Type B pancreatic cell (in vitro differentiated cells): ENCODE data around the gene HSF2BP. TPM values are rescaled to one million over a fixed set of nuclear protein-coding genes. Genes with fewer than 3 reads are reported as not detected.

Experiments
- DNase-seq: peaks from one replicate; pipeline ENCODE4 v3.0.0; 2021; ENCODE audit warnings: mixed read lengths; ENCODE audit not compliant: unreplicated experiment; ENCODE audit errors: extremely low spot score
- H3K27ac Mint-ChIP-seq: 2 replicates; pipeline ENCODE4 v1.8.0; 2021; ENCODE audit warnings: mild to moderate bottlenecking, mixed read lengths
- H3K27me3 Mint-ChIP-seq: 2 replicates; pipeline ENCODE4 v1.8.0; 2021; ENCODE audit warnings: mixed read lengths
- H3K36me3 Mint-ChIP-seq: 2 replicates; pipeline ENCODE4 v1.8.0; 2021; ENCODE audit warnings: mixed read lengths
- H3K4me1 Mint-ChIP-seq: one replicate; pipeline ENCODE4 v1.8.0; 2021; ENCODE audit warnings: mixed read lengths; ENCODE audit not compliant: unreplicated experiment
- H3K4me3 Mint-ChIP-seq: 2 replicates; pipeline ENCODE4 v1.8.0; 2021; ENCODE audit warnings: mild to moderate bottlenecking, mixed read lengths
- H3K9me3 Mint-ChIP-seq: 2 replicates; pipeline ENCODE4 v1.8.0; 2021; ENCODE audit warnings: mixed read lengths
- CTCF ChIP-seq: fragments of 200-600 bp; sonication (generic); conservative IDR thresholded peaks from 2 replicates; pipeline ENCODE4 v1.5.0; 2021; ENCODE audit warnings: antibody characterized with exemption, mild to moderate bottlenecking
- total RNA-seq: library from RNA; stranded (reverse); gene quantifications from 2 replicates; pipeline ENCODE4 v1.2.1, GENCODE V29; 2021; ENCODE audit warnings: low replicate concordance

The HSF2BP gene
- total RNA-seq, 1 donor from 2014 or later = 1.3 TPM

GRCh38 chr21:43605320-43606215, 53.7 kb downstream of the HSF2BP start:
- TF ChIP-seq CTCF = no peak
- H3K4me3 Mint-ChIP-seq = no peak overlapping the region
- H3K4me1 Mint-ChIP-seq = peaks cover 17% of the 10 kb centered on the region
- DNase-seq = no peak
- no peaks in the 10 kb centered on the region for H3K27me3 Mint-ChIP-seq
- H3K9me3 Mint-ChIP-seq = no peaks in the 10 kb centered on the region
- no peak overlapping the region for H3K27ac Mint-ChIP-seq
- H3K36me3 Mint-ChIP-seq = no peaks in the 10 kb centered on the region

- no peaks in the 10 kb centered on the region for H3K36me3 Mint-ChIP-seq
- H3K27ac Mint-ChIP-seq = no peak overlapping the region
- no peak for TF ChIP-seq CTCF
- H3K27me3 Mint-ChIP-seq = no peaks in the 10 kb centered on the region
- H3K4me3 Mint-ChIP-seq = no peak overlapping the region
- H3K4me1 Mint-ChIP-seq = peaks cover 11% of the 10 kb centered on the region
- no peaks in the 10 kb centered on the region for H3K9me3 Mint-ChIP-seq
- DNase-seq = no peak
These were observed 54.6 kb downstream of the HSF2BP start for GRCh38 chr21:43604505-43605204.

GRCh38 chr21:43603641-43604504, 55.4 kb downstream of the HSF2BP start:
- TF ChIP-seq CTCF = no peak

GRCh38 chr21:43603233-43603626, 56.1 kb downstream of the HSF2BP start:
- Mint-ChIP-seq H3K4me3 (no peak overlapping the region), H3K9me3 (no peaks in the 10 kb centered on the region), H3K27ac (no peak overlapping the region), H3K27me3 (no peaks in the 10 kb centered on the region), H3K36me3 (no peaks in the 10 kb centered on the region), H3K4me1 (peaks cover 4% of the 10 kb centered on the region)
- TF ChIP-seq CTCF = no peak
- no peak for DNase-seq

More at GRCh38 chr21:43603641-43604504, 55.4 kb downstream of the HSF2BP start:
- H3K9me3 Mint-ChIP-seq = no peaks in the 10 kb centered on the region
- no peaks in the 10 kb centered on the region for H3K27me3 Mint-ChIP-seq
- peaks cover 6% of the 10 kb centered on the region for H3K4me1 Mint-ChIP-seq
- no peak for DNase-seq
- H3K36me3 Mint-ChIP-seq = no peaks in the 10 kb centered on the region
- H3K27ac Mint-ChIP-seq = no peak overlapping the region
- H3K4me3 Mint-ChIP-seq = no peak overlapping the region
